HG03575 (cell line): ENCODE results near the gene DTNA.

ENCODE experiments used
- ATAC-seq: cut with Tn5 transposase; IDR thresholded peaks from one replicate; pipeline ENCODE4 v1.9.1; 2021; ENCODE audit not compliant: unreplicated experiment, insufficient number of reproducible peaks, low FRiP score; ENCODE audit errors: extremely low read depth

The DTNA gene

GRCh38 chr18:34837769-34838272, 127.7 kb downstream of the DTNA start:
- no peak for ATAC-seq

GRCh38 chr18:34838669-34839068, 128.6 kb downstream of the DTNA start:
- ATAC-seq = no peak

- ATAC-seq = no peak
Measured at GRCh38 chr18:34840256-34840826, 130.2 kb downstream of the DTNA start.

GRCh38 chr18:34841891-34842290, 131.8 kb downstream of the DTNA start:
- no peak for ATAC-seq

- no peak for ATAC-seq
Measured at GRCh38 chr18:34844072-34844471, 134.0 kb downstream of the DTNA start.

GRCh38 chr18:34844732-34845459, 134.8 kb downstream of the DTNA start:
- no peak for ATAC-seq

GRCh38 chr18:34847408-34847807, 137.3 kb downstream of the DTNA start:
- ATAC-seq = no peak

- ATAC-seq = no peak
Measured at GRCh38 chr18:34848156-34848555, 138.1 kb downstream of the DTNA start.

- no peak for ATAC-seq
Measured at GRCh38 chr18:34848695-34849094, 138.6 kb downstream of the DTNA start.

GRCh38 chr18:34857320-34857719, 147.2 kb downstream of the DTNA start:
- ATAC-seq = no peak

- no peak for ATAC-seq
Measured at GRCh38 chr18:34858188-34858587, 148.1 kb downstream of the DTNA start.

- ATAC-seq = no peak
Measured at GRCh38 chr18:34859496-34859895, 149.4 kb downstream of the DTNA start.

- ATAC-seq = no peak
Measured at GRCh38 chr18:34862561-34862960, 152.5 kb downstream of the DTNA start.

GRCh38 chr18:34863702-34864101, 153.6 kb downstream of the DTNA start:
- ATAC-seq = no peak

- ATAC-seq = no peak
Measured at GRCh38 chr18:34864836-34865497, 154.9 kb downstream of the DTNA start.

GRCh38 chr18:34866310-34866709, 156.2 kb downstream of the DTNA start:
- no peak for ATAC-seq

- ATAC-seq = no peak
Measured at GRCh38 chr18:34866739-34867138, 156.6 kb downstream of the DTNA start.

- no peak for ATAC-seq
Measured at GRCh38 chr18:34867520-34867919, 157.4 kb downstream of the DTNA start.

GRCh38 chr18:34870555-34871310, 160.6 kb downstream of the DTNA start:
- no peak for ATAC-seq
